K562 (cell line): Measurements from ENCODE around the gene SHB. TPM values are rescaled to one million over a fixed set of nuclear protein-coding genes. Genes with fewer than 3 reads are reported as not detected.

Experiments
- CLOCK ChIP-seq: fragments of 250-450 bp; sonication (Bioruptor Pico); IDR thresholded peaks from 2 replicates; pipeline ENCODE4 v1.4.0; 2020; ENCODE audit warnings: mild to moderate bottlenecking, moderate library complexity, borderline replicate concordance
- CXXC5 ChIP-seq: fragments of 250-450 bp; sonication (Bioruptor Pico); IDR thresholded peaks from 2 replicates; pipeline ENCODE4 v1.8.0; 2022; ENCODE audit warnings: inconsistent platforms, mild to moderate bottlenecking, moderate library complexity
- DDX20 ChIP-seq: fragments of 450-650 bp; IDR thresholded peaks from 2 replicates; pipeline ENCODE4 v1.6.1; 2016; ENCODE audit warnings: missing genetic modification characterization, low read depth, mild to moderate bottlenecking, missing compliant biosample characterization, moderate library complexity
- FIP1L1 ChIP-seq: fragments of 200-400 bp; formaldehyde crosslinking; IDR thresholded peaks from 2 replicates; pipeline ENCODE4 v1.6.1; 2018; ENCODE audit warnings: mild to moderate bottlenecking, low read depth, low read length; ENCODE audit not compliant: poor library complexity, severe bottlenecking
- HMBOX1 ChIP-seq: sonication (generic); IDR thresholded peaks from 2 replicates; pipeline ENCODE4 v1.6.1; 2016
- KDM1A ChIP-seq, 2 experiments: fragments of 450-650 bp; IDR thresholded peaks; 2 replicates each; pipeline ENCODE4 v1.6.1; 2016; ENCODE audit warnings: mild to moderate bottlenecking in 2 of 2
- MEIS2 ChIP-seq: fragments of 450-650 bp; IDR thresholded peaks from 2 replicates; pipeline ENCODE4 v1.6.1; 2014; ENCODE audit warnings: mild to moderate bottlenecking; ENCODE audit not compliant: partially characterized antibody
- MTF1 ChIP-seq: fragments of 250-450 bp; sonication (Bioruptor Pico); IDR thresholded peaks from 2 replicates; pipeline ENCODE4 v1.9.0; 2021; ENCODE audit warnings: moderate library complexity, mild to moderate bottlenecking, inconsistent platforms, borderline replicate concordance
- RHOXF2B ChIP-seq: fragments of 250-450 bp; sonication (Bioruptor Pico); conservative IDR thresholded peaks from 2 replicates; pipeline ENCODE4 v1.5.1; 2021
- RREB1 ChIP-seq: fragments of 250-450 bp; sonication (Bioruptor Pico); IDR thresholded peaks from 2 replicates; pipeline ENCODE4 v1.4.0; 2020
- SNRNP70 ChIP-seq: fragments of 200-400 bp; formaldehyde crosslinking; optimal IDR thresholded peaks from 2 replicates; pipeline ENCODE3; 2017; ENCODE audit warnings: low read depth, low read length
- STAT6 ChIP-seq: sonication (generic); formaldehyde crosslinking; IDR thresholded peaks from 2 replicates; pipeline ENCODE4 v1.8.1; 2023; ENCODE audit warnings: mild to moderate bottlenecking, missing genetic modification reagents
- ZEB2 ChIP-seq: fragments of 450-650 bp; IDR thresholded peaks from 2 replicates; pipeline ENCODE4 v1.6.1; 2016
- ZFX ChIP-seq: sonication (generic); formaldehyde crosslinking; IDR thresholded peaks from 2 replicates; pipeline ENCODE4 v1.8.0; 2022; ENCODE audit warnings: mild to moderate bottlenecking, missing genetic modification reagents, moderate library complexity
- ZKSCAN1 ChIP-seq: fragments of 150-350 bp; IDR thresholded peaks from 2 replicates; pipeline ENCODE4 v1.6.1; 2016; ENCODE audit warnings: low read depth, low read length
- ZNF133 ChIP-seq: fragments of 250-450 bp; sonication (Bioruptor Pico); IDR thresholded peaks from 2 replicates; pipeline ENCODE4 v1.4.0; 2020; ENCODE audit warnings: mild to moderate bottlenecking
- polyA plus RNA-seq, 8 experiments: library from polyadenylated mRNA; depleted of rRNA in 4 of 8; stranded (reverse) in 5 of 8; unstranded in 3 of 8; fragments of >200 nt; fragmentation: Nextera tagmentation in 2 of 8; fragmentation: Illumina TruSeq in 1 of 8; extraction: Ambion mirVana in 2 of 8; extraction: Trizol in 1 of 8; gene quantifications; 2 replicates each; pipeline versions ENCODE4 v1.2.1 to v1.2.3, GENCODE V29; 2011 to 2014; ENCODE audit warnings: inconsistent platforms in 1 of 8, missing spikeins in 1 of 8
- total RNA-seq, 7 experiments: library from RNA; depleted of rRNA in 6 of 7; stranded (reverse); fragments of >200 nt in 6 of 7; fragmentation: Illumina TruSeq in 2 of 7; extraction: Trizol in 2 of 7; gene quantifications; 2 replicates each; pipeline versions ENCODE4 v1.2.1 to v1.2.3, GENCODE V29; 2011 to 2021; ENCODE audit warnings: low replicate concordance in 1 of 7

Gene SHB
- total and polyA plus RNA-seq, 9 of the 15 experiments (the other 6 are each of a cell fraction or from before 2014, with no cell fraction given) = 0.78 to 16.0 (median 5.3) TPM

- 0 out of 2 replicates have a peak, but pooled peaks have one; percentile 19 for TF ChIP-seq RREB1 (CRISPR knock-in tag)
- TF ChIP-seq RHOXF2B = no peak
- TF ChIP-seq HMBOX1 = no peak; the same call in 1 of the 2 replicates
- no peak for TF ChIP-seq SNRNP70
- no peak for TF ChIP-seq KDM1A (IDR thresholded peaks at IDR 0.05)
- TF ChIP-seq ZKSCAN1 = peak; percentile 47; the same call in 1 of the 2 replicates
- TF ChIP-seq MTF1 = no peak
- peak; percentile 57 for TF ChIP-seq ZFX
- TF ChIP-seq CXXC5 = no peak; the same call in 1 of the 2 replicates
- TF ChIP-seq STAT6 = no peak
- no peak for TF ChIP-seq ZNF133 (CRISPR knock-in tag)
- no peak for TF ChIP-seq FIP1L1
- no peak for TF ChIP-seq ZEB2
- TF ChIP-seq MEIS2 = no peak
- no peak for TF ChIP-seq DDX20 (tag)
- TF ChIP-seq CLOCK (CRISPR knock-in tag) = no peak
Measured at GRCh38 chr9:38039907-38040682, 28.9 kb downstream of the SHB start (continued).
